Muscle of back (tissue), 11 donors: ENCODE measurements around the gene RBM33. TPM values are rescaled to one million over a fixed set of nuclear protein-coding genes. Genes with fewer than 3 reads are reported as not detected.
"Not testable (repeated sequence)": the region's sequence is repeated elsewhere in the genome, so short reads cannot be mapped to it uniquely, and the experiment has no call there.

Experiments
- DNase-seq, 3 donors: peaks; one replicate each; pipeline versions ENCODE4 v3.0.0 to v3.0.0-alpha.2; 2013
- polyA plus RNA-seq, 10 donors: library from polyadenylated mRNA; unstranded; fragments of 120-200 nt; gene quantifications; one replicate each; pipeline ENCODE4 v1.2.1, GENCODE V29; 2013; ENCODE audit not compliant: insufficient read length in 10 of 10

The RBM33 gene
- polyA plus RNA-seq, 10 donors, result 19.5 to 33.5 (median 23.7) TPM

DNA sequence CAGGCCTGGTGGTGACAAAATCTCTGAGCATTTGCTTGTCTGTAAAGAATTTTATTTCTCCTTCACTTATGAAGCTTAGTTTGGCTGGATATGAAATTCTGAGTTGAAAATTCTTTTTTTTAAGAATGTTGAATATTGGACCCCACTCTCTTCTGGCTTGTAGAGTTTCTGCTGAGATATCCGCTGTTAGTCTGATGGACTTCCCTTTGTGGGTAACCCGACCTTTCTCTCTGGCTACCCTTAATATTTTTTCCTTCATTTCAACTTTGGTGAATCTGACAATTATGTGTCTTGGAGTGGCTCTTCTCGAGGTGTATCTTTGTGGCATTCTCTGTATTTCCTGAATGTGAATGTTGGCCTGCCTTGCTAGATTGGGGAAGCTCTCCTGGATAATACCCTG is 46.2 kb downstream of the RBM33 start:
- not testable (repeated sequence) for DNase-seq

DNA sequence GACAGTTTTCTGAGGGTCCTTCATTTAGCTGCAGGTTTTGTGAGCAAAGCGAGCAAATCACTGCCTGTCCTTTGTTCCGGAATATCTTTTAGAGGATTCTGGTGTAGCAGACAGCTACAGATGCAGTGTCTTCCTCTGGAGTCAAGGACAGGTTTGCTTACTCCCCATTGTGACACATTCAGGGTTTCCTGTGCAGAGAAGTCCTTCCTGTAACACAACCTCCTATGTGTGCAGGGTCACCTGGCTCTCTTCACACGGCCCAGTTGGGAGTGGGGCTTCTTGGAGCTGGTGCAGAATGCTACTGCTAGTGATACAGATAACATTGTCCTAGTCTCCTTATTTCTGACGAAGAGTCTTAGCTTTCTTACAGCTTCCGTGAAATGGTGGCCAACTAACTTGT is 47.9 kb downstream of the RBM33 start:
- DNase-seq, result no peak

DNA sequence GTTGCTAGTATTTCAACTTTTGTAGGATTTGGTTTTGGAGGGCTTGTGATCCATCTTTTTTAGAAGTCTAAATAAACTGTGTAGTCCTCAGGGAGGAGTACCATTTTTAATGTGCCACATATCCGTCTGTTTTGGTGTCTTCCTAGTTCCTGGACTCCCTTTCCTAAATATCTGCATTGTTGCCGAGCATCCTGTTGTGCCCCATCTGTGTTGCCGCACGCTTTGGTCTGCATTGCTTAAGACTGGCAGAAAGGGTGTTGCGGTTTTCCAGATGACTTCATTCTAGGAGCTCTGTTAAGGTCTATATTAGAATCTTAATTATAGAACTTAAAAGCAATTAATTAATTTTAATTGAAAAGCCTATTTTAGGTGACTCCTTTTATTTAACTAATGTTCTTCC is 49.4 kb downstream of the RBM33 start:
- DNase-seq, result no peak

DNA sequence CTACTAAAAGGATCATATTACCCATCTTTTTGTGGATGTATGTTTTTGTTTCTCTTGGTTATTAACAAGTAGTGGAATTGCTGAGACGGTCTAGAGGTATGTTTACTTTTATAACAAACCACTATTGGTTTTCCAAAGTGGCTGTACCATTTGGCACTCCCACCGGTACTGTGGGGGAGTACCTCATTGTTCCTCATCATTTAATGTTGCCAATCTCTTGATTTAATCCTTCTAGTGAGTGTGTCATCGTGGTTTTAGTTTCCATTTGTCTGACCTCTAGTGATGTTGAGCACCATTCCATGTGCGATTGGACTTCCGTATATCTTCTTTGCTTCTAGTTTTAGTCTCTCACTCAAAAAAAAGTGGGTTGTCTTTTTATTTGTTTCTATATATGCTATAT is 50.4 kb downstream of the RBM33 start:
- no peak for DNase-seq

DNA sequence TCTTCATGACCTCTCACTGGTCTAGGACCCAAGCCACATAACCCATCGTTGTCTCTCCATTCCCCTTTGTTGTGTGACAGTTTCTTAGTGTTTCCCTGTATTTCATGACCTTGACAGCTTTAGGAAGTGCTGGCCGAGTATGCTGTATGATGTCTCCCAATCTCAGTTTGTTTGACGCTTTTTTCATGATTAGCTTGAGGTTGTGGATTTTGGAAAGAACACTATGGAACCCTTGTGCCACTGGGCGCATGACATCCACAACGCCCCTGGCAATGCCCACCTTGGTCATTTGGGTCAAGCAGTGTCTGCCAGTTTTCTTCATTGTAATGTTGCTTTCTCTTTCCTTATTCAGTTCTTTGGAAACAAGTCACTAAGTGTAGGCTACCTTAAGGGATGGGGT is 52.3 kb downstream of the RBM33 start:
- no peak for DNase-seq

DNA sequence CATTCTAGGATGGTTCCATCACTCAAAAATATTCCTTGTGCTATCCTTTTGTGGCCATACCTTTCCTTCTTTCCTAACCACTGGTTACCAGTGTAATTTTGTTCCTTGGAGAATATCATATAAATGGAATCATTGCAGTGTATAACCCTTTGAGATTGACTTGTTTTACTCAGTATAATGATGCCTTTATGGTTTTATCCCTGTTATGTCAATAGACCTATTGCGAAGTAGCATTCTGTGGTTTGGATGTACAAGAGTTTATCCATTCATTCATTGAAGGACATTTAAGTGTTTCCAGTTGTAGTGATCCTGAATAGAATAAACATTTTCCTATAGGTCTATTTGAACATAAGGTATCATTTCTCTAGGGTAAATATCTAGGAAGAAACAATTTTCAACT is 54.2 kb downstream of the RBM33 start:
- DNase-seq, result no peak

DNA sequence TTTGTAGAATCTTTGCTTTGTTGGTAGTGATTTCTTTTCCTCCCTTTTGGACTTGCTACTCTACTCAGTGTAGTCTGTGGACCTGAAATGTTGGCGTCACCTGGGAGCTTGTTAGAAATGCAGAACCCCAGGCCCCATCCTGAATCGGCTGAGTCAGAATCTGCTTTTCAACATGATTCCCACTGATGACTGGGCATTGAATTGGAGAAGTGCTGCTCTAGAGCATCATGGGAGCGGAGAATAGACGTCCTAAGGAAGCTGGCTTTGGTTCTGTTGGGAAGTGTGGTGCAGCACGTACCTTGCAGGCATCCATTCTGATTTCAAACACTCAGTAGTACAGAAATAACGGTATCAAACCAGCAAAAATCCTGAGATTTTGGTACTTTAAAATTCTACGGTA is 54.7 kb downstream of the RBM33 start:
- DNase-seq, result no peak

DNA sequence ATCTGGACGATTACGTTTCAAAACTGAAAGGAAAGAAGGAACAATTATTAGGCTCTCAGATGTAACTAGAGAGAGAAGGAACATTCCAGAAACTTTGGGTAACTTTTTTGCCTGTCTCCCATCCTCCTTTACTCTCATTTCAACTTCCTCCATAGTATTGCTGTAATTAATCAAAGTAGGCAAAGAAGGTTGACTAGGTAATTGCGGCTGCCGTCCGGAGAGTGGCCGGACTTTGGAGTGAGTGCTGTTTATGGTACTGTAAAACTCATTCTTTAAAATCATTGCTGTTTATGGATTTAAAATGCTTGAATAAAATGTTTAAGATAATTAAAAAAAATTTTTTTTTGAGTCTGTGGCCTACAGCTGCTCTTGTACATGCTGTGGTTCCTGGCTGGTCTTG is 56.4 kb downstream of the RBM33 start:
- no peak for DNase-seq

DNA sequence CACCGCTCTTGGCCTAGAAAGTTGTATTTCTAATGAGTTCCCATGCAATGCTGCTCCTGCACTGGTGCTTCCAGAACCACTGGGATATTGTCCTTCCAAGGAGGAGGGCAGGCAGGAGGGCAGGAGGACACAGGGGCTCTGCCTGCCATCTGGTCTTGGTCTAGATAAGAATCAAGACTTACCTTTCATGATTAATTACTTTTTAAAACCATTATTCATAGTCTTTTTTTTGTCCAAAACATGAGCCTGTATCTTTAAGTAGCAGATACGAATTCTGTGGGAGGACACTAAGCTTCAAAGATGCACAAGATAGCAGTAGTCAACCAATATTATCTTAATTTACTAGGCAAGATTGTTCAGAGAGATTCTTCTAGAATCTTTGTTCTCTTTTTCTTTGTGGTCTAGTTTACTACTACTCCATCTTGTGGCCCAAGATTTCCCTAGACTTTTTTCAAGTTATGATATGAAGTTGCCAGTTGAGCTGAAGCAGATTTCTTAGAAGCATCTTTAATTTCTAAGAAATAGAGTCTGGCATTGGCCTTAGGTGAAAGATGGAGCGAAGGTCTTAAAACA is 57.6 kb downstream of the RBM33 start:
- DNase-seq, result no peak

DNA sequence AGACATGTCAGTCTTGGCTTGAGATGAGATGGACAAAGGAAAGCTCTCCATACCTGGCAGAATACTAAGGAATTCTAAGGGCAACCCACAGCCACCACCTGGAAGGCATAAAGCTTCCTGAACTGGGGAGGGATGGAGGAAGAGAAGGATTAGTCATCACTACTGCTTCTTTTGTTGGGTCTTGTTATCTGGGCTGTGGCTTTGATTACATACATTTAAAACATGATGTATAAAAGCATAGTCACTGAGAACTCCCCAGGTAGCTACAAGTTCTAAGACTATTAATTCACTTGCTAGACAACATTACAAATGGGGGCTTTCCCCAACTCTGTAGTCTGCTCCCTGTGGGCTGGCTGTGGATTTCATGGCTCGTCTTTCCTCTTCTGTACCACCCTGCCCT is 58.2 kb downstream of the RBM33 start:
- DNase-seq, result no peak

DNA sequence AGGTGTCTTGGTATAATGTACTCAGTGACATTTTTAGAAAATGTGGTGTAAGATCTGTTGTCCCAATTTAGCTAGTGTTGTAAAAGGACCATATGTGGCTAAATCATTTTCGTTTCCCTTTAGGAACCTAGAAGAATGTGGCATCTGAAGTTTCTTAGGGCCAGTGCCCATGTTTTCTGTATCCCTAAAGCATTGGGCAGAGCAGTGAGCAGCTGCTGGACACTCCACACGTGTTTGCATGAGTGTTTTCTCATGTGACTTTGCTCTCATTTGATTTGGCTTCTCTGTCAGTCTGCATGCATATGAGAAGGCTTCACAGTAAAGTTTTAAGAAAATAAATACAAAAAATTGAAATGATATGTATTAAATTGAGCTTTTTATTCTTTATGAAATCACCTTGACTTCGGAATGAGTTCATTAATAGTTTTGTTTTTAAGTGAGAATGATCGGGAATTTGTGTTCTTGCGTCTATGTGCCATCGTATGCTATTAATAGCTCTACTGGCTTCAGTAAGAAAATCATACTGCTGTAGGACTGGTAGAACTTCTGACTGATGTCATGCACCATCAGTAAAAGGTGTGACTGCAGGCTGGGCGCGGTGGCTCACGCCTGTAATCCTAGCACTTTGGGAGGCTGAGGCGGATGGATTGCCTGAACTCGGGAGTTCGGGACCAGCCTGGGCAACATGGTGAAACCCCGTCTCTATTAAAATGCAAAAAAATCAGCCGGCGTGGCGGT is 61.3 kb downstream of the RBM33 start:
- no peak for DNase-seq

DNA sequence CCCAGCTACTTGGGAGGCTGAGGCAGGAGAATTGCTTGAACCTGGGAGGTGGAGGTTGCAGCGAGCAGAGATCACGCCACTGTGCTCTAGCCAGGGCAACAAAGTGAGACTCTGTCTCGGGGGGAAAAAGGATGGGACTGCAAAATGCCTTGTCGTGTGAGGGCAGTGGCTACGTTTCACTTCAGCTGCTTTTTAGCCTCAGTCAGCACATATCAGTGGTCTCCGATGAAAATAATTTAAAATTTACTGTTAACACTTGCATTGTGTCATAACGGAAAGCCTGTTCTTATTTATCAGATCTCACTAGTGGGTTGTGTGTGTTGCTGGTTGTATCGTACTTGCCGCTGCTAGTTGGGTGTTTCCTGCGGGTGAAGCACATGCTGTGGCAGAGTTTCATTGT is 61.9 kb downstream of the RBM33 start:
- no peak for DNase-seq

DNA sequence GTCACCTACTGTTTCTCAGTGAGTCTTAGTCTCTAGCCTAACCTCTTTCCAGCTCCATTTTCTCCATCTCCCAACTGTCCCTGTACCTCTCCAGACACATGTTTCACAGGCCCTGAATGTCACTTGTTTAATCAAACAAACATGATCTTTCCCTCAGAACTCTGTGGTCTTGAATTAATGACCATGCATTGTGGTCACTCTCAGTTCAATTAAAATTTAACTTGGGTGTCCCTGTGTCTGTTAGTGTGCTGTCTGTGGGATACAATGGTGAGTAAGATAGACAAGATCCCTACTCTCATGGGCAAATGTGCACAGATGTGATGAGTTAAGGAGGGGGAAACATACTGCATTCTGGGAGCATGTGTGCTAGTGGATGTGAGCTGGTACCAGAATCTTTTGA is 65.0 kb downstream of the RBM33 start:
- no peak for DNase-seq

DNA sequence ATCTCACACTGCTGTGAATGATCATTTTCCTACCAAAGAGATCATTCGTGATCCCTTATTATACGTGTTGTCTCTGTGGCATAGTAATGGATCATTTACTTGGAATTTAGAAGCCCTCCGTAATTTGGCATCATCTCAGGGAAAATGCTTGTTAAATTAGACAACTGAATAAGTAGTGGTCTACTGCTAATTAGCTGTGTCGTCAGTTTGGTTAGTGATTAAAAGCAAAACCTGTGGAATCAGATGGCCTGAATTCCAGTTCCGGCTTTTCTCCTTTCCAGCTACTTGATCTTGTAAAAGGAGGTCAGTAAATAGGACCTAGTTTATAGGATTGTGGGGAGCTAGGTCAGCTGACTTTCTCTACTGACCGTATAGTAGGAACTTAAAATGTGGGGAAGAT is 65.6 kb downstream of the RBM33 start:
- no peak for DNase-seq

DNA sequence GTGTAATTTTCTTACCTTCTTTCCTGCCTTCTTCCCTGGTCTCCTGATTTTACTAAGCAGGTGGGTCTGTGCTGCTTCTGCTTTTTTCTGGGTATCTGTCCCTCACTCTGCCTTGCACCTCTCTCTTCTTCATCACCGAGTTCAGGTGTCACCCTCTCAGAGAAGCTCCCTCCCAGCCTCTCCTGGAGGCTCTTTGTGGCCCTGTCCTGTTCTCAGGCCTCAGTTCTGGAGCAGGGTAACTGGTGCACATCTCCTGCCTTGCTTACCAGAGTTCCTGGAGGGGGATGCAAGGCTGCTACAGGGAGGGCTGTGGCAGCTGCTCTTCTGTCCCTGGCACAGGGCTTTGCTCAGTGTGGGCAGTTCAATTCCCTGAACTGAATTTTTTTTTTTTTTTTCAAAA is 66.1 kb downstream of the RBM33 start:
- no peak for DNase-seq

DNA sequence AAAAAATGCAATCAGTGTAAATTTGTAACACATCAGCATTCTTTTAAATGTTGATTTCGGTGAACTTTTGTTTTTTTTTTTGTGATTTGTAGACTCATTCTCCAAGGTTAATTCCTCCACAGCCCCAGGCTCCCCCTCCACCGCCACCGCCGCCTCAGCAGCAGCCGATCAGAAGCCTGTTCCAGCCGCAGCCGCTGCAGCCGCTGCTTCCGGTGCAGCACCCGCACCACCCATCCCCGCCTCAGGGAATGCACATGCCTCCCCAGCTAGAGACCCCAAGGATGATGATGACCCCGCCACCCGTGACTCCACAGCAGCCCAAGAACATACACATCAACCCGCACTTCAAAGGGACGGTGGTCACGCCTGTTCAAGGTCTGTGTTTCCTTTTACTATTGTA is 66.6 kb downstream of the RBM33 start:
- DNase-seq, result no peak

DNA sequence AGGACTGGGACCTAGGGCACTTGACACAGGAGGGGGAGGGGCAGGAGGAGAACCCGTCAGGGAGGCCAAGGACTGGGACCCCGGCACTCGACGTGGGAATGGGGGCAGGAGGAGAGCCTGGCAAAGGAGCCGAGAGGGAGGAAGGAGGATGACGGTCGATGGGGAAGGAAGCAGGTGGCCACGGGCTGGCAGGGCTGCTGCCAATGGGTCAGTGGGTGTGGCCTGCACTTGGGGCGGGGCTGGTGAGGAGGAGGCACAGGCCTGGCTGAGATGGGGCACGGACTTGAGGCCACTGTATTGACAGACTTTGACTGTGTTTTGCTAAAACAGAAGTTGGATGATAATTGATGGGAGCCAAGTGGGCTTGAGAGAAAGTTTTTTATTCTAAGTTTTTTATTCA is 68.9 kb downstream of the RBM33 start:
- DNase-seq, result no peak

DNA sequence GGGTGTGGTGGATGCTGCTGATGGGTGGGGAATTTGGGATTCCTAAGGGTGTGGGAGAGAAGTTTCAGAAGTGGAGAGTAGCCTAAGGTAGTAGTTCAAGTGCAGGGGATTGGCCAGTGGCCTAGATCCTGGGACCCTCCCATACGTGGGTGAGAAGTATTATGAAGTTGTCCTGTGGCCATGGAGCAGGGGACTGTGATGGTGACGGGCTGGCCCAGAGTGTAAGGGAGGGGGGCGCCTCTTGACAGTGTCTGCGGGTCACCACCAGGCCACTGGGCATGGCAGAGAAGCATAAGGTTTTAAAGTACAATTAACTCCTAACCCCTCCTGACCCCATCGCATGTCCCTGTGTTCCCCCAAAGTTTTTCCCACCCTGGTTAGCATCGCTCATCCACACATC is 70.2 kb downstream of the RBM33 start:
- DNase-seq, result no peak

DNA sequence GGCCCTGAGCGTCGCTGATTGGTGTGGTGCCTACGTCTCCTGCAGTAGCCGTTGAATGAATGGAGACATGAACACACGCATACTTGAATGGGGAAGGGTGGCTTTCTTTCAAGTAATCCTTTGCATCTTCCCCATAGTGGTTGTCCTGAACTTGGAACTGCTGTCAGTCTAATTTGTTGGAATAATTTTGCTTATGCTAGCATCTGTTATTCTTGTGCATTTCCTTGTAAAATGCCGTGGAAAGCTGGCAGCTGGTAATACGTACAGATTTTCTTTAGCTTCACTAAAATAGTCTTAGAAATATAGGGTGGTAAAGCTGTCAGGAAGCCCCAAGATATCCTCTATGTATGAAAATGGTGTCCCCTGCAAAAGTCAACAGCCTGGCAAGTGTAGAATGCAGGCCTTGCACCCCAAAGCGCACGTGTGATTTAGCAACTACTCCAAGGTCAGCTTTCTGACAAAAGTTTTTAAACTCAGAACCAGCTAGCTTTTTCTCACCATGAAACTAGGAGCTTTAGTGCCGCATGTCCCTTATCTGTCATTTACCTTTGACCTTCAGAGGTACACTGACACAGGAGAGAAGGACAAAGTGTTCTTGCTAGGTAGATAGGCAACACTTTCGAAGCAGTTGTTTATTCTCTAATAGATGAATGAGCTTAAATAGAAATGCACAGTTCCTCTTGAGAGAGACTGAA is 70.8 kb downstream of the RBM33 start:
- no peak for DNase-seq

DNA sequence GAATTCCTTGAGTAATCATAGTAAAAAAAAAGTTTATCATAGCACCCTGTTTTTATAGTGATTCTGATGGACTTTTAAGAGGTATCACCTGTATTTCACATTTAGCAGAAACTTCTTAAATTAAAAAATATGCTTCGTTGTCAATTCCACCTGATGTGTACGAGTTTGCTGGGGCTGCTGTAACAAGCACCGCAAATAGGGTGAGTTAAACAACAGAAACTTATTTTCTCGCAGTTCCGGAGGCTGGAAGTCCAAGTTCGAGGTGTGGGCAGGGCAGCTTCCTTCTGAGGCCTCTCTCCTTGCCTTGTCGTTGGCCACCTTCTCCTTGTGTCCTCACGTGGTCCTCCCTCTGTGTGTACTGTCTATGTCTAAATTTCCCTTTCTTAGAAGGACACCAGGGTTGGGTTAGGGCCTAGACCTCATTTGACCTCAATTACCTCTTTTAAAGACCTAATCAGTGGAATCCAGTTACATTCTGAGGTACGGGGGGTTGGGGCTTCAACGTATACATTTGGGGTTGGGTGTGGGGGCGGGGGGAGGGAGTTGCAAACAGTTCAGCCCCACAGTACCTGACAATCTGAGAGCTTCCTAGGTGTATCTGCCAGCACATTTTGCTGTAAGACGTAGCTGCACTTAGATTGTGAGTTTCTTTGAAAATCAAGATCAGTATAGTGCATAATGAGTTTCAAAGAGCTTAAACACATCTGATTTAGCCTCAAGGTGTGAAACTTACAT is 72.7 kb downstream of the RBM33 start:
- no peak for DNase-seq

DNA sequence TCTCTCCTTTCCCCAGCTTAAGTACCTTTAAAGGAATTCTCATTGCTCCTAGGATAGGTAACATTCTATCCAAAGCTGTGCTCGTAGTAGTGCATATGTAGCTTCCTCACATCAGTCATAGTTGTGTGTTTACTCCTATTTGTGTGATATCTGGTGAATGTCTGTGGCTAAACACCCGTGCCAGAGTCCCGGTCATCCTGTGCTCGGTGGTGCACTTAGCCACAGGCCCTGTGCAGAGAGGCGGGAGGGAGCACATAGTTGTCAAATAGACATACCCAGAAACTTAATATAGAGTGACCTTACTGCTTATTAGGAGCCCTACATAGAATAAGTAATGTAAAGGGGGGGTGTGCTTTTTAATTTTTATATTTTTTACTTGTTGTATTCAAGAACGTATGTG is 76.6 kb downstream of the RBM33 start:
- no peak for DNase-seq

DNA sequence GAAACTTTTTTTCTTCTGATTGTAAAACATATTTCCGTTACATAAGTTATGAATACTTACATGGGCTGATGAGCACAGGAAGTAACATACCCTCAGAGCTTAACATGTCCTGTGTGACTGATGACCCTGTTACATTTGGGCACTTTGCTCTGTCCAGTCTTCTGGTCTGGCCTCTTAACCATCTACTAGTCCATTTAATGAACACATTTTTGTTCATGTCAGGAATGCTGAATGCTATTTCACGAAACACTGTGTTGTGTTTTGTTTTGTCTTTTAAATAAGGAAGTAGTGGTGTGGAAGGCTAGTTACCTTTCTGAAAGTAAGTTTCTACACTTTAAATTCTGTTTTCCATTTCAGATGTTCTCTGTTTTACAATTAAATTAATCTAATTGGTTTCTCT is 77.7 kb downstream of the RBM33 start:
- no peak for DNase-seq

DNA sequence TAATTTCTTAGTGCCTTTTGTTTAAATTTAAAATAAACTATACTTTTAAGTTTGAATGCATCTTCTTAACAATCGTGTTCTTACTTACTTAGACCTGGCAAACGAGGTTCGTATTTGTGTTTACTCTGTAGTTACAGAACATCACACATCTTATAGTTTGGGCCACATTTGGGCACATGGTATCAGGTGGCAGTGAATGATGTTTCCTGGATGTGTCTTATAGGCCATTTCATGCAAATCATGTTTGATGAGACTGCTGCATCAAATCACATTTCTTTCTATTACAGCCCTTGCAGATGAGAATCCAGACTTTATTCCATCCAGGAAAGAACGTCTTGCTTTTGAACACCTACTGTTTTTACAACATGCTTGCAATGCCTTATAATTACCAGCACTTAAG is 78.5 kb downstream of the RBM33 start:
- DNase-seq, result no peak
